H1 (cell line): ENCODE results near the gene ARHGAP5.

Experiments
- BACH1 ChIP-seq: IDR thresholded peaks from 2 replicates; pipeline ENCODE4 v1.6.1; 2012; ENCODE audit warnings: low read length, improper control_type of control experiment
- CTCF ChIP-seq, 3 experiments: IDR thresholded peaks; 1 replicate in 2 of 3; 2 replicates in 1 of 3; pipeline versions ENCODE4 v1.5.1 to v1.6.1; 2011; ENCODE audit warnings: low read length in 3 of 3, mild to moderate bottlenecking in 3 of 3, inconsistent platforms in 2 of 3, low read depth in 1 of 3, moderate library complexity in 1 of 3; ENCODE audit not compliant: insufficient read depth in 1 of 3; ENCODE audit errors: control extremely low read depth in 1 of 3
- EGR1 ChIP-seq: IDR thresholded peaks from 2 replicates; pipeline ENCODE4 v1.6.1; 2011; ENCODE audit warnings: low read depth, low read length, borderline replicate concordance
- EP300 ChIP-seq, 2 experiments: IDR thresholded peaks; 1 replicate in 1 of 2; 2 replicates in 1 of 2; pipeline ENCODE4 v1.6.1; 2011 to 2012; ENCODE audit warnings: low read depth in 2 of 2, low read length in 2 of 2, mild to moderate bottlenecking in 2 of 2, borderline replicate concordance in 1 of 2, inconsistent platforms in 1 of 2, moderate library complexity in 1 of 2
- EZH2 ChIP-seq: fragments of 200-600 bp; sonication (generic); IDR thresholded peaks from 2 replicates; pipeline ENCODE4 v1.7.1; 2012; ENCODE audit warnings: low read depth, mild to moderate bottlenecking, moderate library complexity, low read length, inconsistent platforms; ENCODE audit not compliant: severe bottlenecking
- HDAC2 ChIP-seq, 2 experiments: fragments of 300-600 bp in 1 of 2; sonication (generic) in 1 of 2; IDR thresholded peaks; 2 replicates each; pipeline ENCODE4 v1.6.1; 2011 to 2012; ENCODE audit warnings: low read depth in 2 of 2, low read length in 2 of 2, mild to moderate bottlenecking in 2 of 2, moderate library complexity in 2 of 2, borderline replicate concordance in 1 of 2, inconsistent platforms in 1 of 2
- POLR2A ChIP-seq, 2 experiments: IDR thresholded peaks; 1 replicate in 1 of 2; 2 replicates in 1 of 2; pipeline ENCODE4 v1.6.1; 2011; ENCODE audit warnings: low read depth in 2 of 2, low read length in 2 of 2, mild to moderate bottlenecking in 2 of 2; ENCODE audit errors: control extremely low read depth in 1 of 2
- POLR2AphosphoS5 ChIP-seq: IDR thresholded peaks from 2 replicates; pipeline ENCODE4 v1.6.1; 2011; ENCODE audit warnings: low read depth, low read length
- RFX5 ChIP-seq: IDR thresholded peaks from 2 replicates; pipeline ENCODE4 v1.6.1; 2011; ENCODE audit warnings: low read depth, low read length, improper control_type of control experiment, borderline replicate concordance
- SIN3A ChIP-seq, 2 experiments: IDR thresholded peaks in 1 of 2; conservative IDR thresholded peaks in 1 of 2; 2 replicates each; pipeline ENCODE4 v1.6.1; 2011 to 2012; ENCODE audit warnings: low read length in 2 of 2, improper control_type of control experiment in 1 of 2, low read depth in 1 of 2, mild to moderate bottlenecking in 1 of 2
- TAF1 ChIP-seq: IDR thresholded peaks from 2 replicates; pipeline ENCODE4 v1.6.1; 2011; ENCODE audit warnings: mild to moderate bottlenecking, low read depth, low read length
- TBP ChIP-seq: IDR thresholded peaks from 2 replicates; pipeline ENCODE4 v1.6.1; 2011; ENCODE audit warnings: low read depth, low read length, improper control_type of control experiment
- TEAD4 ChIP-seq: IDR thresholded peaks from 2 replicates; pipeline ENCODE4 v1.6.1; 2012; ENCODE audit warnings: low read depth, low read length, inconsistent platforms, mixed read lengths
- YY1 ChIP-seq: IDR thresholded peaks from 2 replicates; pipeline ENCODE4 v1.6.1; 2011; ENCODE audit warnings: low read depth, mild to moderate bottlenecking, low read length

GRCh38 chr14:32109676-32110547 is 32.8 kb downstream of the ARHGAP5 start:
- no peak for TF ChIP-seq CTCF (IDR thresholded peaks at IDR 0.05; ENCODE audit: control extremely low read depth in 1 of 3, insufficient read depth in 1 of 3, low read depth in 1 of 3, low read length in 3 of 3)
- no peak for TF ChIP-seq POLR2AphosphoS5
- TF ChIP-seq EP300 (IDR thresholded peaks at IDR 0.05; ENCODE audit: borderline replicate concordance in 1 of 2, low read depth in 2 of 2, low read length in 2 of 2), result no peak
- no peak for TF ChIP-seq TBP
- no peak for TF ChIP-seq POLR2A (IDR thresholded peaks at IDR 0.05; ENCODE audit: control extremely low read depth in 1 of 2, low read depth in 2 of 2, low read length in 2 of 2)
- TF ChIP-seq SIN3A (conservative IDR thresholded peaks at IDR 0.05 in 1 of 2, IDR thresholded peaks at IDR 0.05 in 1 of 2; ENCODE audit: low read depth in 1 of 2, low read length in 2 of 2), result no peak
- no peak for TF ChIP-seq EGR1
- no peak for TF ChIP-seq RFX5
- TF ChIP-seq BACH1, result no peak
- no peak for TF ChIP-seq TAF1
- no peak for TF ChIP-seq HDAC2 (IDR thresholded peaks at IDR 0.05; ENCODE audit: borderline replicate concordance in 1 of 2, low read depth in 2 of 2, low read length in 2 of 2)
- no peak for TF ChIP-seq TEAD4
- TF ChIP-seq YY1, result no peak
- no peak for TF ChIP-seq EZH2
